ENCODE data around the gene NRCAM.

NRCAM gene

DNA sequence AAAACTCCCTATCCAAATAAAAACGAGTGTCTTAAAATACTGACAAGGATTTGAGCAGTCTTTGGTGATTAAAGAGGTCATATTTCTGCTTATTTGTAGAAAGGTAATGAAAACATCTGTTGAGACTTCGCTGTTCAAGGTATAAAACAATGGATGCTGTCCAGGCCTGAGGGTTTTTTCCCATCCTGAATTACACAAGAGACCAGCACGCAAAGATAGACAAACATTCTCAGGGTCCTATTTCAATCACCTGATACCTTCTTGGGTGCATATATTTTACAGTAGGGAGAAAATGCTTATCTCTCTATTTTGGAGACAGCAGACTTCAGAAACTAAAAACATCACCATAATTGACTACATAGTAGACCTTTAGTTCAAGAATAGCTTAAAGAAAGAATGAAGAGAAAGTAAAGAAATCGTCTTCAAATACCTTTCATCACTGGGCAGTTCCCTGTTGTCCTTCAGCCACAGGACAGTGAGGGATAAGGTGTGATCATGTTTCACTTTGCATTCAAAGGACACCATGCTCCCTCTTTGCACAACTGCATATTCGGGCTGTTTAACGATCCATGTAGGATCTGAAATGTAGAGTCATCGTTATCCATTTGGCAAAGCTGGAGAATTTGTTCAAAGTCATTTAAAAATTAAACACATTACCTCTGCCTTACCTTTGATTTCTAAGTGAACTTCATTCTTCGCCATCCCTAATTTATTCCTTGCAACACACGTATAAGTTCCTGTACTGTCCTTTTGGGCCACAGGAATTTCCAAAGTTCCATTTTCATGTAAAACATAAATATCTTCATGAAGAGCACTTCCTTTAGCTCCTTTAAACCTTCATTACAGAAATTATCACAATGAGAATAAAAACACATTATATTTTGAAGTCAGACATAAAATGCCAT lies 262.4 kb downstream of the NRCAM start:
- no peak for DNase-seq

DNA sequence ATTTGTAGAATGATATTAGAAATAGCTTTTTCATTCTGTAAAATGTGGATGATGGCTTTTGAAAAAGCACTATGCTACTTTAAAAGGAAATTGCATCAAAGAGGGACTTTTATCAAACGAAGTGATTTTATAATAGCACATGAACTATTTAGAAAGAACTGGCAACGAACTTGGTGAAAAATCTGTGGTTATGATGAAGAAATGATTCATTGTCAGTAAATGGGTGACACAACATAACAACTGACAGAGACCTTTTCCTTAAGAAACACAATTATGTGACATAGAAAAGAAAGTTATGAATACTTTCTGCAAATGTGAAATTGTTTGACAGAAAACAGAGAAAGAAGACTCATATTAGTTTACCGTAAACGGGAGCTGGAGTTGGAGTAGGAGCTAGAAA lies 265.3 kb downstream of the NRCAM start:
- no peak for DNase-seq

GRCh38 chr7:108189733-108190388 lies 266.4 kb downstream of the NRCAM start:
- no peak for DNase-seq

DNA sequence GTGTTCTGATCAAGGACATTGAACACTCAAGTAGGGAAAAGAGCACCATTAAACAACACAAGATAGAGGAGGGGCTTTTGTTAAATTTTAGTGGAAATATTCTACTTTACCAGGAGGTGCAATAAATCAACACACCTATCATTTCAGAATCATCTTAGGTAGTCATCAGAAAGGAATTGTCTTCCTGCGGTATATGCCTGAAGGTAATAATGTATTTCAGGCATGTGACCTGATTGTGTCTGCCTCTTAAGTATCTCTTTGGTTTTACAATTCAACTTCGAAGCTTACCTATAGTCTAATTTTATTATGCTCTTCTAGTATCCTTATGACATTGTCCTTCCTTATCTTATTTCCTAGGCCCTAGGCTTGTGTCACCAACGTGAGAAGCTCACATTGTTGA lies 267.5 kb downstream of the NRCAM start:
- no peak for DNase-seq

DNA sequence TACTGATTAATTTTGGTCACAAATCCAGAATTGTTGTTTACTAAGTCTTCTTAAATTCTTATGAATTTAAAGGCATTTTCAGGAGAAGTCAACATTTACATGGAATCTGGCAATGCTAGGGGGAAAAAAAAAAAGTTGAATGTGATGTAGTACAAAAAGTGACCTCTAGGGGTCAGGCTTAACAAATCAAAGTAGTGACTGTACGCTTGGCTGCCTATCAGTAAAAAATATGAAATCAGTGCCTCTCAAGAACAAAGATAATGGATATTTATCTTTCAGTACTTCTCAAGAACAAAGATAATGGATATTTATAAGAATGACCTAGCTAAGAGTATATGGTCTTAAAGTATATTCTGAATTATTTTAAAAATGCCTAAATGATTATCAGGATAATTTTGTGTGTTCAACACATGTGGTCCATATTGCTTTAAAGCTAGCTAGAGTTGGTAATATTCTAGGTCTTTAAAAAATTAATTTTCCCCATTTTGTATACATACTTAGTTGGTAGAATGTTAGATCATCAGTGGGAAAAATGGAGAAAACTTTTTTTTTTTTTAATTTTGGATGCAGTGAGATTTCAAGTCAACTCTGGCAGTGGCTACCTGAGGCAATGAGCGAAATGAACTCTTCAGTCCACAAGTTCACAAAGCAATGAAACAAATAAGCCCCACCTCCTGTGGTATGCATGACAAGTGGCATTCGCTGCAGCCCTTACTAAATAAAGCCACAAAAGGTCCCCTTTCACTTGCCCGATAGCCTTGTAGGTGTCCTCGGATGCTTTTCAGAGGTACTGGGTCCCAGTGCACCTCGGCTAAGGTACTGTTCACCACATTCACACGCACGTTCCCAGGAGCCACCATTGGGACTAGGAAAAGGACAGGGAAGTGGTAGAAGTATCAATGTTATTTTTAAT lies 274.9 kb downstream of the NRCAM start:
- DNase-seq = no peak

DNA sequence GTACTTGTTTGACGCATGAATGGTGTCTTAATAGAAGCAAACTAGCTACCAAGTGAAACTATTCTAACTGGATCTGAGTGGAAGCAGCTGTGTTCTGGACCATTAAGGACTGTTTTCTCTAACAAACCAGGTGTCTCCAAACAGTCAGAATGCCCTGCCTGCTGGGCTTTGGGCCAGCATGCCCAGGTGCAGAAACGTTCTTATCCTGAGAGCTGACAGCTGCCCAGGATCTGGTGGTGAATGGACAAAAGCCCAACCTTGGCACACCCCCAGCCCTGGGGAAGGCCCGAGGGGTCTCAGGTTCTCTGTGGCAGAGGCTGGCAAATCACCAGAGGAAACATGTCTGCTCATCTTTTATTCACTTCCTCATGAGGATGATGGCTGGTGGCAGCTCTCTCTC lies 277.8 kb downstream of the NRCAM start:
- DNase-seq = no peak

GRCh38 chr7:108171164-108171563 lies 285.1 kb downstream of the NRCAM start:
- DNase-seq = no peak

- no peak for DNase-seq
These were observed 286.0 kb downstream of the NRCAM start for GRCh38 chr7:108170251-108170650.

- no peak for DNase-seq
These were observed 288.8 kb downstream of the NRCAM start for GRCh38 chr7:108167460-108167859.

DNA sequence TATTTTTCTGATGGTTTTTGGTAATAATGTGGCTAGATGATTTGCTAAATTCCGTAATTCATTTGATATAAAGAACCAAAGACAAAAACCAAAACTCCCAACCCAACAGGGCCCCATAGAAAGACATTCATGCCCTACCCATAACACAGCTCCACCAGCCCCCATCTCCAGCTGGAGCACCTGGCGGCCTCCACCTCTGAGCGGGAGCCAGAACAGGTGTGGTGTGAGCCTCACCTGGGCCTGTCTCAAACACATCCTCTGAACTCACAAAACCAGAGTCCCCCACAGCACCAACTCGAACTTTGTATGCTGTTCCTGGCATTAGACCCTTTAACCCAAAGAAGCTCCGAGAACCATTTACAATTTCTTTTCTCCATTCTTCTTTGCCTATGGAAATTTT lies 289.5 kb downstream of the NRCAM start:
- no peak for DNase-seq

- DNase-seq = no peak
These were observed 290.5 kb downstream of the NRCAM start for GRCh38 chr7:108165723-108166122.

GRCh38 chr7:108164946-108165345 lies 291.3 kb downstream of the NRCAM start:
- DNase-seq = no peak

DNA sequence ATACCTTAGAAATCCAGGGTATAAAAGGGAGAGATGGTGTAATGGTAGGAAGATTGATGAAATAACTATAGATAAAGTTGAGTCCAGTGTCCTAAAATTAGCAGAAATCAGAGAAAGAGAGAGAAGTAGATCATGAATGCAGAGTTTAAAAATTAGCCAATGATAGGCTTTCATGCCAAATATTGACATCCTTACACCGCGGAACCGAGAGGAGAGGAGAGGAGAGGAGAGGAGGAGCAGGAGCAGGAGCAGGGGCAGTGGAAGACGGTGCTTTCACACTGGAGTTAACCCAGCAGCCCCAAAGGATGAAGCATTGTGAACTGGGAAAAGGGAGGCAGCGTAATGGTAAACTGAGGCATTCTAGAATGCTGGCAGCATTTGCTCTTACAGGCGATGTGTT lies 291.9 kb downstream of the NRCAM start:
- no peak for DNase-seq

DNA sequence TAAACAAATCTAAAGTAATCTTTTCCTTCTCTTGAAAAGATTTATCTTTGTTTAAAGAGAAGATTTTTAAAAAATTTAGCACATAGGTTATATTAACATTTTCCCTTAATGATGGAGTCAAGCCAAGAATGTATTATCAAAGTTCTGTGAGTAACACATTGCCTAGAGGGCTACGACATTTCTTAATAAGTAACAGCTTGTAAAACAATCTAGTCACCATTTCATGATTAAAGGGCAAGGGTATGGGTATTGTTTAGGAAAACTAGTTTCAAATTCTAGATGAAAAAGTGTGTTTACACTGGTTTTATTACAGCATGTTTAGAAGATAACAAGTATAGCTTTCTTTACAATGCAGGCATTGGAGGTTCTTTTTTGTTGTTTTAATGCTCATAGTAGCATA lies 297.5 kb downstream of the NRCAM start:
- DNase-seq = no peak

- DNase-seq = no peak
These were observed 298.5 kb downstream of the NRCAM start for GRCh38 chr7:108157606-108158335.

DNA sequence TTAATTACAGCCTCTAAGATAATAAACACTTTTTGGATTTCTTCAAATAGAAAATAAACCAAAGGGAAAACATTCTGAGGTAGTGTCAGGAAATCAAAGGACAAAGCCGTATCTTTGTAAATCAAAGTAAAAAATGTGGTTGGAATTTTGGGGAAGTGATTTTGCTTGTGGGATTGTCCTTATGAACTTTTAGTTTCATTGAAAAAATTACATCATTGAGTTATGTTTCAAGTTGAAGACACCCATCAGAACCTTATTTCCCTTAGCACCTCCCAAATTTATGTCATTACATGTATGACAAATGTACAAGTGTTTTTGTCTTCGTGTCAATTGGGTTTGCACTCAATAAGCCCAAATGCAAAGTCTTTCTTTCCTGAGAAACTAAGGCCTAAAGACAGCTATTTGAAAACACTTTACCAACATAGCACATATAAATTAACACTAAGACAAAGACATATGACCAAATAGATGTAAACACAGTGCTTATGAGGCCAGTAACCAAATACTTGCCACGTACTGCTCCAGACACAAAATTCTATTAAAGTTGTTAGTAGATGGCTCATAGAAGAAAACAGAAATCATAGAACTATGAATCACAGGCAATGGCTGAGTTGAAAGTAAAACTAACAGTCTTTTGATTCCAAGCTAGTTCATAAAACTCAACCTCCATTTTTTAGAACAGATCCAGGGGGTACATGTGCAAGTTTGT lies 299.2 kb downstream of the NRCAM start:
- no peak for DNase-seq

- DNase-seq = no peak
These were observed 304.0 kb downstream of the NRCAM start for GRCh38 chr7:108152198-108152597.

DNA sequence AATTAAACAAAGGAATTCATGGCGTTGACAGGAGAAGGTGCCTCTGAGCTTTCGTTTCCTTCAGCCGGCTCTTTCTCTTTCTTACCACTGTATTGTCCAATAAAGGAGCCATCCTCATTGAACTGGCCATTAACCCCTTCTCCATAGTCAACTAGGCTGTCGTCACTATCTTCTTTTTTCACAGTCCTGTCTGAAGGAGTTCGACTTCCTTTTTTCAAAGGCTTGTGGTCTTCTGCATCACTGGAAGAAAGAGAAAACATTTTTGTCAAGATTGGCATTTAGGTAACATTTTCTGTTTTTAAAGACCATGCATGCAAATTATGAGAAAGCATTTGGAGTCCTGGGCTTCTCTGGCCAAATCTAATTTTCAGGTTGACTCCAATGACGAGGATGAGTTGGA lies 306.3 kb downstream of the NRCAM start:
- DNase-seq = no peak

DNA sequence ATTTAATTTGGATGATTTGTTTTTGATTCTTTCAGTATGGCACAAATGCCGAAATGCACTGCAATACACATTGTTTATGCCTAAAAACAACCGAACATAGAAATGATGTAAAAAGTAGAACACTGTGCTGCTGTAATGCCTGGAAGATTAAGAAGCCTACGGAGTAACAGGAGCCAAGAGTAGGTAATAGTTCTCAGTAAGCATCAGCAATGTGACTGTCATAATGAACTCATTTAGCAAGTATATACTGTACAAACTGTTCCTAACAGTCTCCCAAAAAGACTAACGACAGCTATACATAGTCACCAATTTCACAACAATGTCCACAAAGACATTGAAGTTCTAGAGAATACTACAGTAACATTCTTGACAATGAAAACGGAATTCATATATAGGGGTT lies 307.1 kb downstream of the NRCAM start:
- DNase-seq = no peak

- DNase-seq = no peak
These were observed 309.1 kb downstream of the NRCAM start for GRCh38 chr7:108147031-108147563.

DNA sequence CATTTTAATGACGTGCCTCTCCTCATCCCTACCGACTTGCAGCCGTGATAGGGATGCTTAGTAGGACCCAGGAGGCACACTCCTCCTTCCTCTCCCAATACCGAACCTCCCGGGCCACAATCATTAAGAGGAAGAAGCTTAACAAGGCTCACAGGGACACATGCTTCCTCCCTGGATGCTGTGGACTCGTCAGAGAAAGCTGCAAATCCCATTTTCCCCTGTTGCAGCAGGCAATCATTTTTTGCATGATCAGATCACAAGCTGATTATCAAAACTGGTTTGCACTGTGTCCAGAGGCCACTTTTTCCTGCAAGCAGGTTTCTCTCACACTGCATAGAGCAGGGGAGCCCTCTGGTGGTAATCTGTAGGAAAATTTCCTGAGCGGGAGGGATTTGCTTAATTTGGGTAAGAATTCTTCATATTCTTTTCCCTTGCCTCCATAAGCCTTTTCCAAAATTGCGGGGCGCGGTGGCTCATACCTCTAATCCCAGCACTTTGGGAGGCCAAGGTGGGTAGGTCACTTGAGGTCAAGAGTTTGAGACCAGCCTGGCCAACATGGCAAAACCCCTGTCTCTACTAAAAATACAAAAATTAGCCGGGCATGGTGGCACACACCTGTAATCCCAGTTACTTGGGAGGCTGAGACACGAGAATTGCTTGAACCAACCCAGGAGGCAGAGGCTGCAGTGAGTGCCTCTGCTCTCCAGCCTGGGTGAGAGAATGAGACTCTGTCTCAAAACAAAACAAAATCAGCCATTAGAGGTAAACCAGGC lies 310.0 kb downstream of the NRCAM start:
- no peak for DNase-seq
